GM19193 (cell line): ENCODE data around the gene CNFN.

ENCODE experiments used
- POLR2A ChIP-seq: IDR thresholded peaks from 4 replicates; pipeline ENCODE4 v1.6.1; 2011; ENCODE audit not compliant: insufficient read depth, insufficient read length; ENCODE audit errors: extremely low read depth

CNFN gene

DNA sequence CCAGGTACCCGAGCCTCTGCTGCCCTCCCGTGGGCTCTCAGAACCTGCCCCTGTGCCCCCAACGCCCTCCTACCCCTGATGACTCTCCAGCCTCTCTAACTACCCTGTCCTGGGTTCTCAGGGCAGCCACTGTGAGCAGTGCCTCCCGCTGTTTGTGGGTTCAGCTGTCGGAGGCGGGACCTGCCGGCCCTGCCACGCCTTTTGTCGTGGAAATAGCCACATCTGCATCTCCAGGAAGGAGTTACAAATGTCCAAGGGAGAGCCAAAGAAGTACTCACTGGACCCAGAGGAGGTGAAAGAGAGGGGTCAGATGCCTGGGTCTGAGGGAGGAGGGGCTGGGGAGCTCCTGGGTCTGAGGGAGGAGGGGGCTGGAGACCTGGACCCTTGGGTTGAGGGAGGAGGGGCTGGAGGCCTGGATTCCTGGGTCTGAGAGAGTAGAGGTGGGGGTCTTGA is 20.0 kb downstream of the CNFN start:
- no peak for TF ChIP-seq POLR2A

DNA sequence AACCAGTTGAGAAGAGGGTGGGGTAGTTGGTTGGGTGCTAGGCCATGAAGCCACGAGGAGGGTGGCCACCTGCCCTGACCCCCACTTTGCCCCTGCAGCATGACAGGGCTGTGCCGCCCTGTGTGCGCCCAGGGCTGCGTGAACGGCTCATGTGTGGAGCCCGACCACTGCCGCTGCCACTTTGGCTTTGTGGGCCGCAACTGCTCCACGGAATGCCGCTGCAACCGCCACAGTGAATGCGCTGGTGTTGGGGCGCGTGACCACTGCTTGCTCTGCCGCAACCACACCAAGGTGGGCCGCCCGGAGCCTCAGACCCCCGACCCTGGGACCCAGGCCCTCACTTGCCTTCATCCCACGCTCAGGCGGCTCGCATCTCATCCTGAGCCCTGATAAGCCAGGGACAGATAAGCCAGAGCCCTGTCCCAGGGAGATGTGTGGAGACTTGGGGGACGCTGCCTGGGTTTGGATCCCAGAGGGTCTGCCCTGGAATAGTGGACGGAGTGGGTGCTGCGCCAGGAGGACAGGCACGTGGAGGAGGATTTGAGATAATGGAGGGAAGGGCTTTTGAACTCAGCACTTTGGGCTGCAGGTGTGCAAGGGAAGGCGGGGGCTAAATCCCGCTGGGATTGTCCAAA is 20.5 kb downstream of the CNFN start:
- TF ChIP-seq POLR2A: no peak

DNA sequence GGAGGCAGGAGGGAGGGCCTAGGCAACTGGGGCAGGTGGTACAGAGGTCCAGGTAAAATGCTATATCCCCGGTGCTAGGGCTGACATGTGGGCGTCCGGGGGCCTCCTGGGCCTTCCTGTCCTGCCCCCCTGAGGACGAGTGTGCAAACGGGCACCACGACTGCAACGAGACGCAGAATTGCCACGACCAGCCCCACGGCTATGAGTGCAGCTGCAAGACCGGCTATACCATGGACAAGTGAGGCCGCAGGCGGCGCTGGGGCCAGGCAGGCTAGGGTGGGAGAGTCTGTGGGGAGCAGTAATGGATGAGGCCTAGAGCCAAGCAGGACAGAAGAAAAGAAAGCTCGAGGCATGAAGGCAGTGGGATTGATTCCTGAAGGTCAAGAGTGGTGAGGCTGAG is 21.3 kb downstream of the CNFN start:
- no peak for TF ChIP-seq POLR2A

DNA sequence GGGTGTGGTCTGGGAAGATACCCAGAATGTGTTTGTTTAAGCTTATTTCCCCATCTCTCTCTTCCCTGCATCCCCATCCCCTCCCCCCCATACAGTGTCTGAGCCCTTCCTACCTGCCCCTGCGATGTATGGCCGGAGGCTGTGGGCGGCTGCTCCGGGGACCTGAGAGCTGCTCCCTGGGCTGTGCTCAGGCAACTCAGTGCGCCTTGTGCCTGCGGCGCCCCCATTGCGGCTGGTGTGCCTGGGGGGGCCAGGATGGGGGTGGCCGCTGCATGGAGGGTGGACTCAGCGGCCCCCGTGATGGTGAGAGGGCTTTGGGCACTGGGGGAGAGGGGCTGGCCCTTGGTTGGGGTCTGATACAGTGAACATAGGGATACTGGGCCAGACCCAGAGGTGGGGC is 21.7 kb downstream of the CNFN start:
- TF ChIP-seq POLR2A: no peak

DNA sequence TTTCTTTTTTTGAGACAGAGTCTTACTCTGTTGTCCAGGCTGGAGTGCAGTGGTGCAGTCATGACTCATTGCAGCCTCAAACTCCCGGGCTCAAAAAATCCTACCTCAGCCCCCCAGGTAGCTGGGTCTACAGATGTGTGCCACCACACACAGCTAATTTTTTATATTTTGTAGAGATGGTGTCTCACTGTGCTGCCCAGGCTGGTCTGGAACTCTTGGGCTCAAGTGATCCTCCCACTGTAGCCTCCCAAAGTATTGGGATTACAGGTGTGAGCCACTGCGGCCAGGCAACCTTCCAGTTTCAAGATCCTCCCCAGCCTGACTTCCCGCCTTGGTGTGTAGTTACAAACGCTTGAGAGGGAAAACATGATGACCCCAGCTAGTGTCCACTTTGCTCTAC is 22.2 kb downstream of the CNFN start:
- no peak for TF ChIP-seq POLR2A

DNA sequence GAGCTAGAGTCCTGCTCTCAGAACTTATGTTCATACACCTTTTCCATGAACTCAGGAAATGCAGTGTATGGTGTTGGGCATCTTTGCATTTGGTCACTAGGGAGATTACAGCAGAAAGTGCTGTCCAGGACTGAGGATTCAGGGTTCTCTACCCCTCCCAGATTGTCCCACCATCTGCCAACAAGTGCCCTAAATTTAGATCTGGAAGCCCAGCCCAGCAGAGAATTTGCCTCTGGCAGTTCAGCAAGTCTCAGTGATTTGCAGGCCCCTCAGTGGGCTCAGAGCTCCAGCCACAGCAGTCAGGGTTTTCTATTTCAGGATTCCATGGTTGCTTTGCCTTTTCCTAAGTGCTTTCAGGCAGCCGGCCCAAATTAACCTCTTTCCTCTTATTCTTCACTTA is 23.4 kb downstream of the CNFN start:
- no peak for TF ChIP-seq POLR2A

DNA sequence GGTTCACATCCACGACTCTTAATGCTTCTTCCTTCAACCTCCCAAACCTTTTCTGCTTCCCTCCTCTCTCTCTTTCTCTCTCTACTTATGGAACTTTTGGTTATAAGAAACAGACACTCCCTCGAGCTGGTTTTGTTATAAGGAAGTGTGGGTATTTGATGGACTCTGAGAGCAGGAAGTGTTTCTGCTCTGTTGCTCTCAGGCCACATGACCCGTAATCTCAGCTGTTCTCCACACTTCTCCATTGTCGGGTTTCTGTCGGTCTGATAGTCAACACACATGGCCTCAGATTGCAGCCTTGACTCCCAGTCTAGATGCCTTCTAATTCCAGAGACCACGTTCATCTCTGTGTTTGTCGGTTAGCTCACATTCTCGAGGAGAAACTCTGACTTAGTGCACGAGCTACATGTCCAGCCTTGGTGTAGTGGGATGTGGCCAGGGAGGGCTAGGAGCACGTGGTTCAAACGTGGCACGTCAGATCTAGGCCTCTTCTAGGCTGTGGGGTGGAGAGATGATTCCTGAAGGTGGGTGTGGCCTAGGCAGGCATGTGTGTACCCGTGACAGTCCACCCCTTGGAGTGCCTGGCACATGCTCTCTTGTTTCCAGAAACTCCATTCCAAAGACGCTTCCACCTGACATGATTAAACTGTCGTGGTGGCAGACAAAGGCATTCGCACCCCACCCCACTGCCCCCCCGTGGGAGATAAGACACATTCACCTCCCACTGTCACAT is 26.3 kb downstream of the CNFN start:
- no peak for TF ChIP-seq POLR2A

DNA sequence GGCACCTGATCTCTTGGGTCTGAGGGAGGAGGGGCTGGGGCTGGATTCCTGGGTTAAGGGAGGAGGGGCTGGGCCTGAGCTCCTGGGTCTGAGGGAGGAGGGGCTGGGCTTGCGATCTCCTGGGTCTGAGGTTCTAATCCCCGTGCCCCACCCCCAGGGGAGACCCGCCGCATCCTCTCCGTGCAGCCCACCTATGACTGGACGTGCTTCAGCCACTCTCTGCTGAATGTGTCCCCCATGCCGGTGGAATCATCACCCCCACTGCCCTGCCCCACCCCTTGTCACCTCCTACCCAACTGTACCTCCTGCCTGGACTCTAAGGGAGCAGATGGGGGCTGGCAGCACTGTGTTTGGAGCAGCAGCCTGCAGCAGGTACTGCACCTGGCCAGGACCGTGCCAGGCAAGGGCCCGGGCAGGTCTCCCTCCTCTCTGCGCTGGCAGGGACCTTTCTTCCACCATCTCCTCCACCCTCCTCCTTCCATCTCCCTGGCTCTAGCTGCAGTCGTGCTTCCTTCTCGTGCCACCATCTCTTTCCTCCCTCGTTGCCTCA is 27.1 kb downstream of the CNFN start:
- no peak for TF ChIP-seq POLR2A

DNA sequence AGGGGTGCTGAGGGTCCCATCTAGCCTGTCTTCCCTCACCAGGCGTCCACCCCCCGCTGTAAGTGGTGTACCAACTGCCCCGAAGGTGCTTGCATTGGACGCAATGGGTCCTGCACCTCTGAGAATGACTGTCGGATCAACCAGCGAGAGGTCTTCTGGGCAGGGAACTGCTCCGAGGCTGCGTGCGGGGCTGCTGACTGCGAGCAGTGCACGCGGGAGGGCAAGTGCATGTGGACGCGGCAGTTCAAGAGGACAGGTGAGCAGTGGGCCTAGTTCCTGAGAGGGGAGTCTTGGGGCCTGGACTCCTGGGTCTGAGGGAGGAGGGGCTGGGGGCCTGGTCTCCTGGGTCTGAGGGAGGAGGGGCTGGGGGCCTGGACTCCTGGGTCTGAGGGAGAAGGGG is 27.8 kb downstream of the CNFN start:
- no peak for TF ChIP-seq POLR2A

DNA sequence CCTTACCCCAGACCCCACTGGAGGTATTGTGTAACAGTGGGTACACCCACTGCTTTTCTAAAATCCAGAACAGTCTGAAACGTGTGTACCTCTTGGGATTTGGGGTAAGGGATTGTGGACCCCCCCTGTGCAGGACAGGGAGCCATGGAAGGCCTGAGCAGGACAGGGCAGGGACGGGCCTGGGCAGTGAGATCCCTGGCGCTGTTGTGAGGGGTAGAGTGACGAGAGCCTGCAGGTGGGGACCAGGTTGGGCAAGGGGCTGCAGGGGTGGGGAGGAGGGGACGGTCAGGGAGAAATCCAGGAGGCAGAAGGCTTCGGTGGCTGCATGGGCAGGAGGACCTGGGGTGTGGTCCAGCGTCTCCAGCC is 28.6 kb downstream of the CNFN start:
- no peak for TF ChIP-seq POLR2A

DNA sequence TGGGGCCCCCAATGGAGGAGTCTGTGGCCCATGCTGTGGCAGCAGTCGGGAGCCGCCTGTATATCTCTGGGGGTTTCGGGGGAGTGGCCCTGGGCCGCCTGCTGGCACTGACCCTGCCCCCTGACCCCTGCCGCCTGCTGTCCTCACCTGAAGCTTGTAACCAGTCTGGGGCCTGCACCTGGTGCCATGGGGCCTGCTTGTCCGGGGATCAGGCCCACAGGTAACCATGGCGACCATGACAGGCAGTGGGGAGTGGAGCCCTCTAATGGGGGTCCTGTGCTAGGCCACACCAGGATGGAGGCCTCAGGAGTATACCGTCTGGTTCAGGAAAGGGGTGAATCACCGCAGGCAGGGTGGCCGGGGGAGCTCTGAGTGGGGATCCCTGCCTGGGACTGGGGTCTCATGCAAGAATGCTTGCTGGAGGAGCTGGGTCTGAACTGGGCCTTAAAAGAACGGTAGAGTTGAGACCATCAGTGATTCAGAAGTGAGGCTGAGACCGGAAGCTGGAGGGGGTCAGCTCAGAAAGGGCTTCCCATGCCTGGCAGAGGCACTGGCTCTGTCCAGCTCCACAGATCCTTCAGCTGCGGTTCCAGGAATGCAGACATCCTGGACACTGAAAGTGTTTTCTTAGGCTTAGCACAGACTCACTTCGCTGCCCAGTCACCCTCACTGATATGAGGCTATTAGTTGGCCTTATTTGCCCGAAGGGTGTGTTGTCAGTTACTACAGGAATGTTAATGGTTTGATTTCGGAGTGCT is 29.1 kb downstream of the CNFN start:
- TF ChIP-seq POLR2A: no peak

DNA sequence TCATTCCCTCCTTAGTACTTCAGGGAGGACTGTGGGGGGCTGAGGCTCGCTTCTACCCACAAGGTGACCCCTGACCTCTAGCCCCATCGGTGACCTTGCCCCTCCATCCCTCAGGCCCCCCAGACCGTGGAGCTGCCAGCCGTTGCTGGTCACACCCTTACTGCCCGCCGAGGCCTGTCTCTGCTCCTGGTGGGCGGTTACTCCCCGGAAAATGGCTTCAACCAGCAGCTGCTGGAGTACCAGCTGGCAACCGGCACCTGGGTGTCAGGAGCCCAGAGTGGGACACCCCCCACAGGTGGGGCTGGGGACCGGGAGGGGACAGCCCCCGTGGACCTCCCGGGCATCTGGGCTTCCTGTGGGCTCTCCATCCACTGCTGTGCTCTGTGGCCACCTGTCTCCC is 32.8 kb downstream of the CNFN start:
- TF ChIP-seq POLR2A: no peak

DNA sequence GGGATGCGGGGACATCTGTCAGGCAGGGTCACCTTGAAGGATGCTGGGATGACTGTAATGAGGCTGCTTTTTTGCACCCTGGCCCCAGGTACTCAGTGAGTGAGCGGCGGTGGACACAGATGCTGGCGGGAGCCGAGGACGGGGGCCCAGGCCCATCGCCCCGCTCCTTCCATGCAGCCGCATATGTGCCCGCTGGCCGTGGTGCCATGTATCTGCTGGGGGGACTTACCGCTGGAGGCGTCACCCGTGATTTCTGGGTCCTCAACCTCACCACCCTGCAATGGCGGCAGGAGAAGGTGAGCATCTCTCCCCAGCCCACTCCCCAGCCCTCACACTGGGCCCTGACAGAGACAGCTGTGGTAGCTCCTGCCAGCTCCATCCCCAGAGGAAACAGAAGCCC is 33.4 kb downstream of the CNFN start:
- TF ChIP-seq POLR2A: no peak

DNA sequence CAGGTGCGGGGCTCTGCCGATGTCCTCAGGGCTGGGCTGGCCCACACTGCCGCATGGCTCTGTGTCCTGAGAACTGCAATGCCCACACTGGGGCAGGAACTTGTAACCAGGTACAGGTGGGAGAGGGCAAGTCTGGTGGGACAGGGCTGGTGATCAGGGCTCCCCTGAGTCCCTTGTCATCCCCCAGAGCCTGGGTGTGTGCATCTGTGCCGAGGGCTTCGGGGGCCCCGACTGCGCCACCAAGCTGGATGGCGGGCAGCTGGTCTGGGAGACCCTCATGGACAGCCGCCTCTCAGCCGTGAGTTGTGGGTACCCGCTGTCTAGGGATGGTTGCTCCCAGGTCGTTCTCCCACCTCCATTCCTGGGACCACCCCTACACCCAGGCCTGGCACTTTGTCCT is 34.2 kb downstream of the CNFN start:
- no peak for TF ChIP-seq POLR2A

DNA sequence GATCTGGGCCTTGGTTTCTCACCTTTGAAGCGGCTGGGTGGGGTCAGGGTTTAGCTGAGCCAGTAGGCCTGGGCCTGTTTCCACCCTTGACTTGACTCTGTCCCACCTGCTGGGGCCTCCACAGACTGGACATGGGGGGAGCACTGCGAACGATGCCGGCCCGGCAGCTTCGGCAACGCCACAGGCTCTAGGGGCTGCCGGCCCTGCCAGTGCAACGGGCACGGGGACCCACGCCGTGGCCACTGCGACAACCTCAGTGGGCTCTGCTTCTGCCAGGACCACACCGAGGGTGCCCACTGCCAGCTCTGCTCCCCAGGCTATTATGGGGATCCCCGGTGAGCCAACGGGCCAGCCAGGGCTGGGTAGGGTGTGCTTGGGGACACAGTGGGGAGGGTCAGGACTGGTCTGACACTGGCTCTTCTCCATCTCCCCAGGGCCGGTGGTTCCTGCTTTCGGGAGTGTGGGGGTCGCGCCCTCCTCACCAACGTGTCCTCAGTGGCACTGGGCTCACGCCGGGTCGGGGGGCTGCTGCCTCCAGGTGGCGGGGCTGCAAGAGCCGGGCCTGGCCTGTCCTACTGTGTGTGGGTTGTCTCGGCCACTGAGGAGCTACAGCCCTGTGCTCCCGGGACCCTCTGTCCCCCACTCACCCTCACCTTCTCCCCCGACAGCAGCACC is 36.6 kb downstream of the CNFN start:
- TF ChIP-seq POLR2A: no peak
